Activated CD4-positive, CD25-positive, alpha-beta regulatory T cell treated with anti-CD3 and anti-CD28 coated beads, Interleukin-2, amount 50 U/mL, for 24 hours (primary cell): ENCODE data around the gene PFN1.

Source experiments
- ATAC-seq, 2 donors: fragments of 150-1000 bp; cut with Tn5 transposase; one replicate each; pipeline ENCODE4 v1.10.0; 2021; ENCODE audit warnings: mild to moderate bottlenecking in 1 of 2, moderate library complexity in 1 of 2

Gene PFN1

GRCh38 chr17:4948166-4948930 lies at the start of gene PFN1:
Gene PFN1, minus strand, starts transcription at chr17:4948530. Its CDS starts 136 bp downstream, at chr17:4948394.
- peak; percentile 24 to 36 for ATAC-seq

GRCh38 chr17:4997302-4998026 lies 49.1 kb upstream of the PFN1 start, which contains the start of the genes INCA1 and KIF1C:
Gene INCA1, minus strand, starts transcription at chr17:4997522. Its CDS starts 3,085 bp downstream, at chr17:4994437.
Gene KIF1C, plus strand, starts transcription at chr17:4997950. Its CDS starts 2,297 bp downstream, at chr17:5000247.
- peak; percentile 93 to 95 for ATAC-seq

GRCh38 chr17:4994081-4994595 lies 45.8 kb upstream of the PFN1 start:
- ATAC-seq: no peak

- peak in 1 of 2 donors; percentile 8 for ATAC-seq
These were observed 39.6 kb upstream of the PFN1 start for GRCh38 chr17:4987767-4988567.

- peak; percentile 93 to 94 for ATAC-seq
These were observed 38.8 kb upstream of the PFN1 start, which contains the start of gene CAMTA2 for GRCh38 chr17:4986951-4987766. Gene CAMTA2, minus strand, starts transcription at chr17:4987675. Its CDS starts 1,453 bp downstream, at chr17:4986222.

GRCh38 chr17:4986403-4986802 lies 38.1 kb upstream of the PFN1 start:
- ATAC-seq: no peak

GRCh38 chr17:4982305-4982704 lies 34.0 kb upstream of the PFN1 start:
- no peak for ATAC-seq

GRCh38 chr17:4980644-4981216 lies 32.4 kb upstream of the PFN1 start:
- ATAC-seq: peak; percentile 72 to 74

- no peak for ATAC-seq
These were observed 30.4 kb upstream of the PFN1 start for GRCh38 chr17:4978726-4979125.

GRCh38 chr17:4974115-4974670 lies 25.9 kb upstream of the PFN1 start:
- ATAC-seq: no peak

- no peak for ATAC-seq
These were observed 25.2 kb upstream of the PFN1 start for GRCh38 chr17:4973256-4974114.

- ATAC-seq: no peak
These were observed 24.4 kb upstream of the PFN1 start for GRCh38 chr17:4972752-4973151.

- ATAC-seq: no peak
These were observed 24.0 kb upstream of the PFN1 start for GRCh38 chr17:4972322-4972721.

- ATAC-seq: no peak
These were observed 23.5 kb upstream of the PFN1 start for GRCh38 chr17:4971826-4972225.

- ATAC-seq: no peak
These were observed 21.9 kb upstream of the PFN1 start for GRCh38 chr17:4970273-4970672.

- no peak for ATAC-seq
These were observed 21.3 kb upstream of the PFN1 start for GRCh38 chr17:4969551-4970173.

- peak; percentile 29 to 36 for ATAC-seq
These were observed 20.8 kb upstream of the PFN1 start for GRCh38 chr17:4969047-4969550.

GRCh38 chr17:4968486-4969046 lies 20.2 kb upstream of the PFN1 start:
- ATAC-seq: no peak
